Measurements from ENCODE around the gene PHF20.
"Not testable (repeated sequence)": the region's sequence is repeated elsewhere in the genome, so short reads cannot be mapped to it uniquely, and the experiment has no call there.

PHF20 gene

GRCh38 chr20:35959291-35959690, 187.5 kb downstream of the PHF20 start:
- in situ Hi-C loops (cut with HindIII; ENCODE audit: low sequenced_read_pairs), result not testable (repeated sequence)

- in situ Hi-C loops (cut with HindIII; ENCODE audit: low sequenced_read_pairs), result no loop called here
These were observed 192.1 kb downstream of the PHF20 start for GRCh38 chr20:35963878-35964277.

- in situ Hi-C loops (cut with HindIII; ENCODE audit: low sequenced_read_pairs), result no loop called here
These were observed 196.3 kb downstream of the PHF20 start, which contains the start of gene CNBD2 for GRCh38 chr20:35967979-35968640. CNBD2 (plus strand) TSS chr20:35968590; CDS start chr20:35968763, 173 bp downstream.

- in situ Hi-C loops (cut with HindIII; ENCODE audit: low sequenced_read_pairs), result no loop called here
These were observed 197.1 kb downstream of the PHF20 start for GRCh38 chr20:35968930-35969329.

DNA sequence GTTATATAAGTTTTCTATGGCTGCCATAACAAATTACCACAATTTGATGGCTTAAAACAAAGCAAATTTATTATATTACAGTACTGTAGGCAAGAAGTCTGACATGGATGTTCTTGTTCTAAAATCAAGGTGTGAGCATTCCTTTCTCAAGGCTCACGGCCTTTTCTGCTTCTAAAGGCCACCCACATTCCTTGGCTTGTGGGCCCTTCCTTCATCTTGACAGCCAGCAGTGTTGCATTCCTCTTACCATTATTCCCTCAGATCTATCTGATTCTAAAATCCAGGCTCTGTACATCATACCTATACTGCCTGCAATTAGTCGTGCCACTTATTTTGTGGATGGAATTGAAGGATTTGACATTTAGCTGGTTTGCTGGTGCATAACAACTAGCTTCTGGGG, 200.2 kb downstream of the PHF20 start:
- in situ Hi-C loops (cut with HindIII; ENCODE audit: low sequenced_read_pairs), result no loop called here

DNA sequence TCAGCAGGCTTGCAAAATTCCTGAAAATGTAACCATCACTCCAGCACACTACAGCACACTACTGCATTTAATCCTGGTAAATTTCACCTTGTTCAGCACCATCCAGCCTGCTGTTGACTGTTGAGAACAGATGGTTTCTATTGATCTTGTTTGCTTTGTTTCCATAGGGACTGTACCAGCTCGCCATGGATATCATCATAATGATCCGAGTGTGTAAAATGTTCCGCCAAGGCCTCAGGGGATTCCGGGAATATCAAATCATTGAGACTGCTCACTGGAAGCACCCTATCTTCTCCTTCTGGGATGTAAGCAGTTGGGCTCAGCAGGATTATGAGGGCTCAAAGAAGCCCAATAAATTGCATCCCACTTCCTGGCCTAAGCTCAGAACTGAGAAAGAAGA, 200.6 kb downstream of the PHF20 start:
- in situ Hi-C loops (cut with HindIII; ENCODE audit: low sequenced_read_pairs), result no loop called here

DNA sequence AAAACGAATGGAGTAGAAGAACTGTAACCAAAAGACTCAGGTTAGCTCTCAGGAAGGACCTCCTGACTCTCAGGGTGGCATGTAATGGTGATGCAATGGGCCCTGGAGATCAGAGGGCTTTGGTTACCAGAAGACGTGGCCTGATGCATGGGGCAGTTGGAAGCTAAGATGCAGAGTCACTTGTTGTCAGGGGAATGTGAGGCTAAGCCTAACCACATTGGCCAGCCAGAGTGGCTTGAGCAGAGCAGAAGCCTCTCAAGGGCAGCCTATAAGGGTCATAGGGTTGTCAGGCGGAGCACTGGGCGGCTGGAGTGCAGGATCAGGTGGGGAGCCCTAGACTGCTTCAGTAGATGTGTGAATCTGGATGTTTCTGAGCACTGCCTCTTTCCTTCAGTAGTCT, 202.4 kb downstream of the PHF20 start:
- in situ Hi-C loops (cut with HindIII; ENCODE audit: low sequenced_read_pairs), result no loop called here

GRCh38 chr20:35975576-35976373, 204.0 kb downstream of the PHF20 start:
- in situ Hi-C loops (cut with HindIII; ENCODE audit: low sequenced_read_pairs), result no loop called here

DNA sequence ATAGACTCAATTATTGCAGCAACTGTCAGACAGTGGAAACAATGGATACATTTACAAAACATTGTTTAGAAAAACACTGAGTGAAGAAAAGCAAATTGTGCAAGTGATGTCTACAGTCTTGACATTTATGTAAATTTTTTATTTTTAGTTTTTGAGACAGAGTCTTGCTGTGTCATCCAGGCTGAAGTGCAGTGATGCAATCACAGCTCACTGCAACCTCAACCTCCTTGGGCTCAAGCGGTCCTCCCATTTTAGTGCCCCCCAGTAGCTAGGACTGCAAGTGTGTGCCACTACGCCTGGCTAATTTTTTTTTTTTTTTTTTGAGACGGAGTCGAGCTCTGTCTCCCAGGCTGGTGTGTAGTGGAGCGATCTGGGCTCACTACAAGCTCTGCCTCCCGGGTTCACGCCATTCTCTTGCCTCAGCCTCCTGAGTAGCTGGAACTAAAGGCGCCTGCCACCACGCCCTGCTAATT, 206.3 kb downstream of the PHF20 start:
- in situ Hi-C loops (cut with HindIII; ENCODE audit: low sequenced_read_pairs), result no loop called here

GRCh38 chr20:35979544-35979943, 207.7 kb downstream of the PHF20 start:
- in situ Hi-C loops (cut with HindIII; ENCODE audit: low sequenced_read_pairs), result no loop called here

- in situ Hi-C loops (cut with HindIII; ENCODE audit: low sequenced_read_pairs), result no loop called here
These were observed 210.2 kb downstream of the PHF20 start for GRCh38 chr20:35981969-35982368.

- in situ Hi-C loops (cut with HindIII; ENCODE audit: low sequenced_read_pairs), result no loop called here
These were observed 212.6 kb downstream of the PHF20 start for GRCh38 chr20:35984382-35984781.

- in situ Hi-C loops (cut with HindIII; ENCODE audit: low sequenced_read_pairs), result no loop called here
These were observed 214.0 kb downstream of the PHF20 start for GRCh38 chr20:35985806-35986205.

DNA sequence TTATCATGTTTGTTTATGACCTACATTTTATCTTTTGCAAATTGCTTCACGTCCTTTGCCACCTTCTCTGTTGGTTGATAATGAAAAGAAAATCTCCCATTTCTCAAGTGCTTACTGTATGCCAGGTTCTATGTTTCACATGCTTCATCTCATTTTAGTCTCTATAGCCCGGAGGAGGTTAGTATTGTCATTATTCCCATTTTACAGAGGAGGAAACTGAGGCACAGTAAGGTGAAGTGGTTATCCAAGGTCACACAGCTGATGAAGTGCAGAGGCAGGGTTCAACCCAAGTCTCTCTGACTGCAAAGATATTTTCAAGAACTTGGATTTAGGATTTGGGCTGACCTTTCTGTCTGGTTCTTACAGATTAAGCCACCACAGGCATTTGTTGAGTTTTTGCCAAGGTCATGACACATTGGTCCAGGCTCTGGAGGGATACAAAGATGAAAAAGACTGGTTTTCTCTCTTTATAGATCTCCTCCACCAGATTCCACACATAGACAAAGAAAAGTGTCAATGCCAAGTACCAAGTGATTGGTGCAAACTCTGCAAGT, 217.2 kb downstream of the PHF20 start:
- in situ Hi-C loops (cut with HindIII; ENCODE audit: low sequenced_read_pairs), result no loop called here

DNA sequence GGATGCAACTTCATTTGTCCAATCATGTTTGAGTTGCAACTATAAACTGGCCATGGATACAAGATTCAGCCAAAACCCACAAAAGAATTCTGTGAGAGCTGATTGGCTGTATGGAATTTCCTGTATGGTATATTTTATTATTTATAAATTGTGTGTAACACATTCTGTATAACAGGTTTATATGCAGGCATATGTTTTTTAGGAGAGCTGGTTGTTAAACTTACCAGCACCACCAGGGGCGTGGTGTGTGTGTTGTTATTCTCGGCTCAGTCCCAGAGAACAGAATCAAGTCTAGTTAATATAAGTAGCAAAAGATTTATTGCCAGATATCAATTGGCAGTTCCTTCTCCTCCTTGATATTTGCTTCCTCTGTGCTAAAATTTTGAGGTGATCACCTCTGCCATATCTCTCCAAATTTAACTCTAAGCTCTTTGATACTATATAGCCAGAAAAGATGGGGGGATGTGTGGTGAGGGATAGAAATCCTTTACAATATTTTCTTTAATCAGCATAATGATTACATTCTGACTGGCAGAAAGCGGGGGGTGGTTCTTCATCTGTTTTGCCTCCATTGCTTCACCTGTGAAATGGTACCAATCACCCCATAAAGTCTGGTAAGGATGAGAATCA, 219.4 kb downstream of the PHF20 start:
- in situ Hi-C loops (cut with HindIII; ENCODE audit: low sequenced_read_pairs), result no loop called here

- in situ Hi-C loops (cut with HindIII; ENCODE audit: low sequenced_read_pairs), result no loop called here
These were observed 221.0 kb downstream of the PHF20 start for GRCh38 chr20:35992713-35993335.

DNA sequence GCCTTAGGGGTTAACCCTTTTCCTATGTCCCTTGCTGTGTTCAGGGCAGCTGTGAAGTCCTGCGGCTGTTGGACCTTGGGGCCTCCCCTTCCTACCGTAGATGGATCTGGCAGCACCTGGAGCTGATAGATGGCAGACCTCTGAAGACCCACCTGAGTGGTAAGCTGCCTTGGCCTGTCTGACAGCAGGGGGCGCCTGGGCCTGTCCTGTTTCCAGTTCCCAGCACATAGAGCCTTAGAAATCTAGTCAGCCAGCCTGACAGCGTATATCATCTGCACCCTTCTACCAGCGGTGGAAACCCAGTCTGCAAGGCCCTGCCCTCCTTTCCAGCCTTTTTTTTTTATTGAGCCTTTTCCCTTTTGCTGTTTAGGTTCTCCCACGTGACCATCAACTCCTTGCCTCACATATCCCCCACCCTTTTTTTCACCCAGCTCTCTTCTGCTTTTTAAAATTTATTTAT, 223.2 kb downstream of the PHF20 start:
- in situ Hi-C loops (cut with HindIII; ENCODE audit: low sequenced_read_pairs), result no loop called here

- in situ Hi-C loops (cut with HindIII; ENCODE audit: low sequenced_read_pairs), result not testable (repeated sequence)
These were observed 224.7 kb downstream of the PHF20 start for GRCh38 chr20:35996492-35996891.
